MM.1S (cell line): ENCODE measurements around the gene YLPM1.

Source experiments
- DNase-seq: peaks from one replicate; pipeline ENCODE4 v3.0.0-alpha.2; 2015
- H2AFZ ChIP-seq: fragments of 300-600 bp; sonication (generic); 2 replicates; pipeline ENCODE4 v1.6.0; 2016; ENCODE audit warnings: antibody characterized with exemption, low read length
- H3F3A ChIP-seq: fragments of 300-600 bp; sonication (generic); 2 replicates; pipeline ENCODE4 v1.6.1; 2016; ENCODE audit warnings: mild to moderate bottlenecking, antibody characterized with exemption, low read length, moderate library complexity, mixed read lengths; ENCODE audit not compliant: insufficient read depth
- H3K27ac ChIP-seq: fragments of 300-600 bp; sonication (generic); 2 replicates; pipeline ENCODE4 v1.5.1; 2016; ENCODE audit warnings: mild to moderate bottlenecking, low read length
- H3K27me3 ChIP-seq: fragments of 300-600 bp; sonication (generic); replicated peaks from 2 replicates; pipeline ENCODE4 v1.6.0; 2016; ENCODE audit warnings: low read length; ENCODE audit not compliant: insufficient read depth
- H3K36me3 ChIP-seq: fragments of 300-600 bp; sonication (generic); replicated peaks from 2 replicates; pipeline ENCODE4 v1.6.1; 2016; ENCODE audit warnings: mild to moderate bottlenecking, low read length, mixed read lengths; ENCODE audit not compliant: insufficient read depth
- H3K4me1 ChIP-seq: fragments of 300-600 bp; sonication (generic); 2 replicates; pipeline ENCODE4 v1.6.1; 2016; ENCODE audit warnings: low read length, mixed read lengths
- H3K4me2 ChIP-seq: fragments of 300-600 bp; sonication (generic); 2 replicates; pipeline ENCODE4 v1.6.0; 2016; ENCODE audit warnings: low read depth, low read length
- H3K4me3 ChIP-seq: fragments of 300-600 bp; sonication (generic); 2 replicates; pipeline ENCODE4 v1.5.1; 2016; ENCODE audit warnings: low read length, mixed read lengths
- H3K79me2 ChIP-seq: fragments of 300-600 bp; sonication (generic); 2 replicates; pipeline ENCODE4 v1.6.1; 2016; ENCODE audit warnings: mixed run types, low read length, mixed read lengths
- H3K9ac ChIP-seq: fragments of 300-600 bp; sonication (generic); 2 replicates; pipeline ENCODE4 v1.6.1; 2016; ENCODE audit warnings: low read length, mixed read lengths
- H3K9me2 ChIP-seq: fragments of 300-600 bp; sonication (generic); replicated peaks from 2 replicates; pipeline ENCODE4 v1.6.1; 2016; ENCODE audit warnings: mild to moderate bottlenecking, low read length, mixed read lengths; ENCODE audit not compliant: insufficient read depth
- H3K9me3 ChIP-seq: fragments of 300-600 bp; sonication (generic); replicated peaks from 2 replicates; pipeline ENCODE4 v1.6.1; 2016; ENCODE audit warnings: mild to moderate bottlenecking, low read length, mixed read lengths; ENCODE audit not compliant: insufficient read depth
- H4K20me1 ChIP-seq: fragments of 300-600 bp; sonication (generic); 2 replicates; pipeline ENCODE4 v1.6.1; 2016; ENCODE audit warnings: mild to moderate bottlenecking, low read length, moderate library complexity, mixed read lengths; ENCODE audit not compliant: insufficient read depth
- CTCF ChIP-seq: fragments of 300-600 bp; sonication (generic); IDR thresholded peaks from 2 replicates; pipeline ENCODE4 v1.5.1; 2016; ENCODE audit warnings: antibody characterized with exemption, low read length, mixed read lengths
- EZH2 ChIP-seq: fragments of 300-600 bp; sonication (generic); optimal IDR thresholded peaks from 2 replicates; pipeline ENCODE3; 2017; ENCODE audit warnings: low read depth, mild to moderate bottlenecking, antibody characterized with exemption, low read length, mixed read lengths
- EZH2phosphoT487 ChIP-seq: fragments of 300-600 bp; sonication (generic); IDR thresholded peaks from 2 replicates; pipeline ENCODE4 v1.6.1; 2018; ENCODE audit warnings: antibody characterized with exemption, low read length

Gene YLPM1

DNA sequence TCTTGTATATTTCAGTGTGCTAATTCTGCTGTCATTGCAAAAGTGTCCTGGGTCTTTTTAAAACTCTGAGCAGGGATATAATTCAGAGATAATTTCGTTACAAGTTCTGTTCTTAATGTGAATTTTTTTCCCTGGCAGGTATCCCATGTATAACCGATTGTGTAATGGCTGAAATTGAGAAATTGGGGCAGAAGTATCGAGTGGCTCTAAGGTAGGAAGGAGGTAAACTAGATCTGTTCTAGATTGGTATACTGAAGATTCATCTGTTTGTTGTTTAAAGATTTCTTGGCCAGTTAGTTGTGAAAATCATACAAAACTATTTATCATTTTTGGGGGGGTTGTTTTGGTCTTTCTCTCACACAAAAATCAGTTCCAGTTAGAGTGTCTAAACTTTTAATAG is 40.0 kb upstream of the YLPM1 start:
- no peaks in the 10 kb centered on the region for H3K9me3 ChIP-seq
- H3K4me3 ChIP-seq, result no peak overlapping the region
- TF ChIP-seq CTCF (no peak), EZH2 (no peak), EZH2phosphoT487 (no peak)
- H3K4me2 ChIP-seq, result no peak overlapping the region
- no peak overlapping the region for H2AFZ ChIP-seq
- H3K9ac ChIP-seq, result no peak overlapping the region
- H3K27ac ChIP-seq, result no peak overlapping the region
- no peak for DNase-seq
- no peaks in the 10 kb centered on the region for H3K4me1 ChIP-seq
- no peaks in the 10 kb centered on the region for H3F3A ChIP-seq
- H3K36me3 ChIP-seq, result no peaks in the 10 kb centered on the region
- H3K27me3 ChIP-seq, result no peaks in the 10 kb centered on the region
- no peaks in the 10 kb centered on the region for H4K20me1 ChIP-seq
- H3K9me2 ChIP-seq, result no peaks in the 10 kb centered on the region
- no peaks in the 10 kb centered on the region for H3K79me2 ChIP-seq

DNA sequence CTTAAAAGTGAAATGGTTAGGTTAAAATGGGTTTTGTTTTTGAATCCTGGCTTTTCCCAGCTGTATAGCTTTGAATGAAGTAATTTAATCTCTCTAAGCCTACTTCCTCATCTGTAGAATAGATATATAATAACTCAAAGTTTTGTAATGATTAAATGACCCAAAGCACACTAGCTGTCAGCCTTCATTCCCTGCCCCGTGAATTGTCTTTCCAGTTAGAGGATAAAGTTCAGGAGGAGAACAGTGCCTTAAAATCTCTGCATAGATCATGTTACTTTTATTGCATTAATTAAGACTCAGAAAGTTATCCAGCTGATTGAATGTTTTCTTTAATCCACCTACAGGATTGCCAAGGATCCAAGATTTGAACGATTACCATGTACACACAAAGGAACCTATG is 30.7 kb upstream of the YLPM1 start:
- no peak overlapping the region for H3K4me3 ChIP-seq
- DNase-seq, result no peak
- no peak overlapping the region for H2AFZ ChIP-seq
- TF ChIP-seq EZH2phosphoT487 (no peak), CTCF (no peak), EZH2 (no peak)
- H3K27ac ChIP-seq, result no peak overlapping the region
- H3K4me1 ChIP-seq, result no peaks in the 10 kb centered on the region
- no peaks in the 10 kb centered on the region for H3K79me2 ChIP-seq
- no peaks in the 10 kb centered on the region for H3F3A ChIP-seq
- H3K9me2 ChIP-seq, result no peaks in the 10 kb centered on the region
- H4K20me1 ChIP-seq, result no peaks in the 10 kb centered on the region
- H3K36me3 ChIP-seq, result no peaks in the 10 kb centered on the region
- H3K9me3 ChIP-seq, result no peaks in the 10 kb centered on the region
- H3K27me3 ChIP-seq, result no peaks in the 10 kb centered on the region
- no peak overlapping the region for H3K4me2 ChIP-seq
- no peak overlapping the region for H3K9ac ChIP-seq

GRCh38 chr14:74733221-74733620 is 29.9 kb upstream of the YLPM1 start:
- Histone ChIP-seq H4K20me1 (no peaks in the 10 kb centered on the region), H3K4me1 (no peaks in the 10 kb centered on the region), H3K9me2 (no peaks in the 10 kb centered on the region), H3K79me2 (no peaks in the 10 kb centered on the region), H2AFZ (no peak overlapping the region), H3K9me3 (no peaks in the 10 kb centered on the region), H3K27me3 (no peaks in the 10 kb centered on the region), H3F3A (no peaks in the 10 kb centered on the region), H3K4me3 (no peak overlapping the region), H3K9ac (no peak overlapping the region), H3K4me2 (no peak overlapping the region), H3K27ac (no peak overlapping the region), H3K36me3 (no peaks in the 10 kb centered on the region)
- DNase-seq, result no peak
- no peak for TF ChIP-seq EZH2
- no peak for TF ChIP-seq EZH2phosphoT487
- no peak for TF ChIP-seq CTCF
